ENCODE results near the gene NEUROG1. TPM values are rescaled to one million over a fixed set of nuclear protein-coding genes. Genes with fewer than 3 reads are reported as not detected.
"Not testable (repeated sequence)": the region's sequence is repeated elsewhere in the genome, so short reads cannot be mapped to it uniquely, and the experiment has no call there.

Gene NEUROG1
- total and polyA plus RNA-seq, 10 of the 15 experiments (the other 5 are each of a cell fraction or from before 2014, with no cell fraction given) = not detected

GRCh38 chr5:135529576-135529975 lies 6.2 kb downstream of the NEUROG1 start:
- BruUV-seq (replicated peaks) = not testable (repeated sequence)

GRCh38 chr5:135526924-135527323 lies 8.8 kb downstream of the NEUROG1 start:
- Histone ChIP-seq H3K27me3 (replicated peaks in 1 of 2; ENCODE audit: control insufficient read depth in 2 of 2, insufficient read depth in 2 of 2, low read length in 1 of 2) (no peaks in the 10 kb centered on the region), H3K9me3 (replicated peaks; ENCODE audit: control insufficient read depth, insufficient read depth, low read length) (no peaks in the 10 kb centered on the region; the same call in 2 of the 3 replicates), H4K20me1 (ENCODE audit: control insufficient read depth, insufficient read depth) (no peaks in the 10 kb centered on the region), H3K79me2 (ENCODE audit: control insufficient read depth, insufficient read depth, low read length) (no peaks in the 10 kb centered on the region), H3K27ac (ENCODE audit: control insufficient read depth, insufficient read depth) (no peak overlapping the region), H3K4me2 (ENCODE audit: control insufficient read depth, insufficient read depth) (no peak overlapping the region), H3K4me1 (ENCODE audit: control insufficient read depth, insufficient read depth, low read length) (no peaks in the 10 kb centered on the region), H3K9ac (ENCODE audit: control insufficient read depth, insufficient read depth, low read length) (no peak overlapping the region), H2AFZ (ENCODE audit: control insufficient read depth, low read depth, low read length) (no peak overlapping the region), H3K36me3 (ENCODE audit: control insufficient read depth in 2 of 2, insufficient read depth in 2 of 2, low read length in 1 of 2) (no peaks in the 10 kb centered on the region), H3K4me3 (no peak overlapping the region)
- ChIA-PET POLR2A (no interaction called here), RAD21 (ENCODE audit: unreplicated experiment) (no interaction called here), CTCF (no interaction called here), SMC1A (ENCODE audit: uncharacterized antibody, unreplicated experiment) (no interaction called here)
- no peak for FAIRE-seq
- intact Hi-C loops (cut with micrococcal nuclease; ENCODE audit: unreplicated experiment) = no loop called here
- ATAC-seq = no peak
- no TSS peak for BruUV-seq (replicated peaks)
- in situ Hi-C loops (cut with MboI) = no loop called here
- no peak for DNase-seq (ENCODE audit: low read depth, low spot score)
- TF ChIP-seq KAT2A (conservative IDR thresholded peaks at IDR 0.05; ENCODE audit: control insufficient read depth, low read depth, low read length) = no peak
- no peak for TF ChIP-seq TCF7 (IDR thresholded peaks at IDR 0.05; ENCODE audit: borderline replicate concordance)
- TF ChIP-seq IKZF1 (conservative IDR thresholded peaks at IDR 0.05) = no peak
- TF ChIP-seq STAT3 (IDR thresholded peaks at IDR 0.05; ENCODE audit: low read depth, low read length) = no peak
- no peak for TF ChIP-seq EZH2 (IDR thresholded peaks at IDR 0.05; ENCODE audit: borderline replicate concordance, control insufficient read depth, low read depth, low read length)
- no peak for TF ChIP-seq IKZF2 (IDR thresholded peaks at IDR 0.05)
- TF ChIP-seq KDM1A (IDR thresholded peaks at IDR 0.05; ENCODE audit: borderline replicate concordance) = no peak
- no peak for TF ChIP-seq TAF1 (IDR thresholded peaks at IDR 0.05; ENCODE audit: borderline replicate concordance, low read depth, low read length)
- TF ChIP-seq POLR2AphosphoS5 (IDR thresholded peaks at IDR 0.05; ENCODE audit: low read length) = no peak
- no peak for TF ChIP-seq SMARCA5 (IDR thresholded peaks at IDR 0.05)
- TF ChIP-seq ZBTB40 (IDR thresholded peaks at IDR 0.05; ENCODE audit: borderline replicate concordance) = no peak
- no peak for TF ChIP-seq RCOR1 (conservative IDR thresholded peaks at IDR 0.05; ENCODE audit: low read depth, low read length)
- TF ChIP-seq HDAC6 (IDR thresholded peaks at IDR 0.05; ENCODE audit: unreplicated experiment) = no peak
- no peak for TF ChIP-seq ZNF207 (IDR thresholded peaks at IDR 0.05; ENCODE audit: borderline replicate concordance)
- no peak for TF ChIP-seq ZNF622 (IDR thresholded peaks at IDR 0.05)
- TF ChIP-seq RAD21 (IDR thresholded peaks at IDR 0.05; ENCODE audit: insufficient read depth, low read depth, low read length) = no peak

More at GRCh38 chr5:135529576-135529975, 6.2 kb downstream of the NEUROG1 start:
- H3K4me1 ChIP-seq (ENCODE audit: control insufficient read depth, insufficient read depth, low read length); H2AFZ ChIP-seq (ENCODE audit: control insufficient read depth, low read depth, low read length); ATAC-seq; H3K9me3 ChIP-seq (replicated peaks; ENCODE audit: control insufficient read depth, insufficient read depth, low read length); H3K4me3 ChIP-seq; H3K9ac ChIP-seq (ENCODE audit: control insufficient read depth, insufficient read depth, low read length); DNase-seq (ENCODE audit: low read depth, low spot score); H3K79me2 ChIP-seq (ENCODE audit: control insufficient read depth, insufficient read depth, low read length); intact Hi-C loops (cut with micrococcal nuclease; ENCODE audit: unreplicated experiment); POLR2A ChIA-PET; H3K27ac ChIP-seq (ENCODE audit: control insufficient read depth, insufficient read depth); H3K36me3 ChIP-seq (ENCODE audit: control insufficient read depth in 2 of 2, insufficient read depth in 2 of 2, low read length in 1 of 2); in situ Hi-C loops (cut with MboI); H3K27me3 ChIP-seq (replicated peaks in 1 of 2; ENCODE audit: control insufficient read depth in 2 of 2, insufficient read depth in 2 of 2, low read length in 1 of 2); H3K4me2 ChIP-seq (ENCODE audit: control insufficient read depth, insufficient read depth); FAIRE-seq; CTCF ChIA-PET; H4K20me1 ChIP-seq (ENCODE audit: control insufficient read depth, insufficient read depth); RAD21 ChIA-PET (ENCODE audit: unreplicated experiment): not testable (repeated sequence)
- WGBS (ENCODE audit: insufficient coverage, insufficient replicate concordance, low lambda C conversion rate, missing lambda C conversion rate) = 9% methylated on average over 5 of the region's 5 CpGs
- SMC1A ChIA-PET (ENCODE audit: uncharacterized antibody, unreplicated experiment) = interaction anchor here (1.2 kb wide), 1 partner anchor 21 kb away, joined by 3 read pairs; no protein-coding TSS in a partner anchor

Measured in GM12878 (cell line).